ENCODE results near the gene ZNF668.

- TF ChIP-seq REST (IDR thresholded peaks at IDR 0.05) (no peak), EGR1 (IDR thresholded peaks at IDR 0.05; ENCODE audit: low read depth in 2 of 2) (no peak), SP1 (IDR thresholded peaks at IDR 0.05) (no peak)
- TF ChIP-seq, protein P1, sequence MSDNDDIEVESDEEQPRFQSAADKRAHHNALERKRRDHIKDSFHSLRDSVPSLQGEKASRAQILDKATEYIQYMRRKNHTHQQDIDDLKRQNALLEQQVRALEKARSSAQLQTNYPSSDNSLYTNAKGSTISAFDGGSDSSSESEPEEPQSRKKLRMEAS (IDR thresholded peaks at IDR 0.05), result no peak
- TF ChIP-seq, protein P2, sequence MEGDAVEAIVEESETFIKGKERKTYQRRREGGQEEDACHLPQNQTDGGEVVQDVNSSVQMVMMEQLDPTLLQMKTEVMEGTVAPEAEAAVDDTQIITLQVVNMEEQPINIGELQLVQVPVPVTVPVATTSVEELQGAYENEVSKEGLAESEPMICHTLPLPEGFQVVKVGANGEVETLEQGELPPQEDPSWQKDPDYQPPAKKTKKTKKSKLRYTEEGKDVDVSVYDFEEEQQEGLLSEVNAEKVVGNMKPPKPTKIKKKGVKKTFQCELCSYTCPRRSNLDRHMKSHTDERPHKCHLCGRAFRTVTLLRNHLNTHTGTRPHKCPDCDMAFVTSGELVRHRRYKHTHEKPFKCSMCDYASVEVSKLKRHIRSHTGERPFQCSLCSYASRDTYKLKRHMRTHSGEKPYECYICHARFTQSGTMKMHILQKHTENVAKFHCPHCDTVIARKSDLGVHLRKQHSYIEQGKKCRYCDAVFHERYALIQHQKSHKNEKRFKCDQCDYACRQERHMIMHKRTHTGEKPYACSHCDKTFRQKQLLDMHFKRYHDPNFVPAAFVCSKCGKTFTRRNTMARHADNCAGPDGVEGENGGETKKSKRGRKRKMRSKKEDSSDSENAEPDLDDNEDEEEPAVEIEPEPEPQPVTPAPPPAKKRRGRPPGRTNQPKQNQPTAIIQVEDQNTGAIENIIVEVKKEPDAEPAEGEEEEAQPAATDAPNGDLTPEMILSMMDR (IDR thresholded peaks at IDR 0.05; ENCODE audit: low read depth, low read length, missing input control), result no peak
- TF ChIP-seq, protein P3, sequence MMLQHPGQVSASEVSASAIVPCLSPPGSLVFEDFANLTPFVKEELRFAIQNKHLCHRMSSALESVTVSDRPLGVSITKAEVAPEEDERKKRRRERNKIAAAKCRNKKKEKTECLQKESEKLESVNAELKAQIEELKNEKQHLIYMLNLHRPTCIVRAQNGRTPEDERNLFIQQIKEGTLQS (IDR thresholded peaks at IDR 0.05), result no peak
Observed at GRCh38 chr16:31085873-31086628, 12.0 kb upstream of the ZNF668 start.

Measured in liver (tissue), 3 donors.